Central memory CD8-positive, alpha-beta T cell (primary cell): ENCODE results near the gene TK1.

Experiments
- ATAC-seq: fragments of 150-1000 bp; cut with Tn5 transposase; replicated peaks from 2 replicates; pipeline ENCODE4 v1.10.0; 2022; ENCODE audit warnings: mild to moderate bottlenecking, moderate FRiP score, moderate number of reproducible peaks; ENCODE audit not compliant: poor library complexity, severe bottlenecking; ENCODE audit errors: extremely low read depth
- DNase-seq, 2 donors: peaks; one replicate each; pipeline ENCODE4 v3.0.0; 2021; ENCODE audit warnings: low spot score in 2 of 2
- H3K27ac Mint-ChIP-seq: one replicate; pipeline ENCODE4 v1.8.0; 2022; ENCODE audit warnings: low read depth, mild to moderate bottlenecking, moderate library complexity, mixed read lengths
- H3K27me3 Mint-ChIP-seq: one replicate; pipeline ENCODE4 v1.8.0; 2022; ENCODE audit warnings: mixed read lengths
- H3K36me3 Mint-ChIP-seq: one replicate; pipeline ENCODE4 v1.8.0; 2022; ENCODE audit warnings: mild to moderate bottlenecking, moderate library complexity, mixed read lengths; ENCODE audit not compliant: insufficient read depth
- H3K4me1 Mint-ChIP-seq: one replicate; pipeline ENCODE4 v1.8.0; 2022; ENCODE audit warnings: mixed read lengths
- H3K4me3 Mint-ChIP-seq: one replicate; pipeline ENCODE4 v1.8.0; 2022; ENCODE audit warnings: mild to moderate bottlenecking, moderate library complexity, mixed read lengths
- H3K9me3 Mint-ChIP-seq: one replicate; pipeline ENCODE4 v1.8.0; 2022; ENCODE audit warnings: mixed read lengths

Gene TK1

DNA sequence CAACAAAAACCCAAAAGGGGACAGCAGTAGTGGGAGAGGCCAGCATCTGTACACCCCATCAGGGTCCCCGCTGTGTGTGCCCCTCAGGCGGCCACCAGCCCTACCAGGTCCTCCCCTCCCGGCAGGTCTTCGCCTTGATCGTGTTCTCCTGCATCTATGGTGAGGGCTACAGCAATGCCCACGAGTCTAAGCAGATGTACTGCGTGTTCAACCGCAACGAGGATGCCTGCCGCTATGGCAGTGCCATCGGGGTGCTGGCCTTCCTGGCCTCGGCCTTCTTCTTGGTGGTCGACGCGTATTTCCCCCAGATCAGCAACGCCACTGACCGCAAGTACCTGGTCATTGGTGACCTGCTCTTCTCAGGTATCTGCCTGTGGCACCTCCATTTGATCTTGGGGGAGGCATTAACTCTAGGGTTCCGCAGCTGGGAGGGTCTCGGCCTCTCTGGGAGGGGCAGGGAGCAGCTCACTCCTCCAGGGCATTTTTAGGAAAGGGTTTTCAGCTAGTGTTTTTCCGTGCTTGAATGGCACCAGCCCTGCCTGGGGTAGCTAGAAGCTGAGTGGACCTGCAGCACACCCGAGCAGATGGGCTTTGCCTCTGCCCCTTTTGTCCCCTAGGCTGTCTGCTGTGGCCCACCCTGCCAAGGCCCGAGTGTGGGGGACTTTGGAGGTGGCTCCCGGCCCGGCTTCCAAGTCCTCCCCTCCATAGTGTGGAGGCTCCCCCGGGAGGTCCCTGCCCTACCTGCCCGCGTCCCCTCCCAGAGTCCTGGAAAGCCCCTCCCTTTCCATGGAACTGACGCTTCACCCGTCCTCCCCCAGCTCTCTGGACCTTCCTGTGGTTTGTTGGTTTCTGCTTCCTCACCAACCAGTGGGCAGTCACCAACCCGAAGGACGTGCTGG, 15.9 kb downstream of the TK1 start:
- no peak for ATAC-seq
- H3K36me3 Mint-ChIP-seq = peaks cover 20% of the 10 kb centered on the region
- no peak for DNase-seq

DNA sequence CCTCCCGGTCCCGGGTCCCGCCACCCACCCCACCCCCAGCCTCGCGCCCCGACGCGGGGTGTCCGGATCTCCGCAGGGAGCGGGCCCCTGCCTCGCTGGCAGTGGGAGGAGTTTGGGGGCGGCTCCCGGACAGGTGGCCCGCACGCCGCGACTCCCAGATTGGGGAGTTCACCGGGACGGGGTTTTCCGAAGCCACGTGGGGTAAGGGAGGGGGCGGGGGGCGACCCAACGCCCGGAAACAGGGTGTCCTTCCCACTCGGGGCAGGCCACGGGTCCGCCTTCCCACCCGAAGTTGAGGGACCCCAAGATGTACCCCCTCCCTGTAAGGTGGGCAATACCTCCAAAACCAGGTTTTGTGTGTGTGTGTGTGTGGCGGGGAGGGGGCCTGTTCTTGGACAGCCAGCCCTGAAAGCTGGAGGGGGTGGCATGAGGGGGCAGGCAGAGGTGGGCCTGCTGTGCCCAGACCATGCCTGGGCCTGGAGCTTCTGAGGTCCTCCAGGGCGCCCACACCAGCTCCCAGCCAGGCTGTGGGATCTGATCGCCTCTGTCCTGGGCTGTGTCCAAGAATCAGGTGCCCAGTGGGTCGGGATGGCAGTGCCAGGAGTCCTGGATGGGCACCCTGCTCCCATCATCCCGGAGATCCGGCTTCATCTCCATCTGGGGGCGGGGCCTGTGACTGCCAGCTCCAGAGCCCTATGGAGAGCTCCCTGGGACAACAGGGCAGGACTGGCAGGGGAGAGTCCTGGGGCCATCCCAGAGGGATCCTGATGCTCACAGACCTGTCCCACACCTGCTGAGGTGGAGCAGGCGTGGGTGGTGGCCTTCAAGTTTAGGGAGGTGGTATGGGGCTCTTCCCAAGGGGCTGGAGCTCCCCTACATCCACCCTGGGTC, 17.7 kb downstream of the TK1 start:
- no peaks in the 10 kb centered on the region for H3K27me3 Mint-ChIP-seq
- peak; percentile 28 for ATAC-seq
- peak overlapping the region; percentile 71 for H3K4me3 Mint-ChIP-seq
- peaks cover 45% of the 10 kb centered on the region for H3K4me1 Mint-ChIP-seq
- peaks cover 17% of the 10 kb centered on the region for H3K36me3 Mint-ChIP-seq
- no peaks in the 10 kb centered on the region for H3K9me3 Mint-ChIP-seq
- H3K27ac Mint-ChIP-seq = peak overlapping the region; percentile 64
- DNase-seq = no peak

More for the DNA sequence above, 15.9 kb downstream of the TK1 start:
- Mint-ChIP-seq H3K4me1 (peaks cover 47% of the 10 kb centered on the region), H3K27ac (peak overlapping the region; percentile 64), H3K9me3 (no peaks in the 10 kb centered on the region), H3K27me3 (no peaks in the 10 kb centered on the region), H3K4me3 (peak overlapping the region; percentile 71)

GRCh38 chr17:78168242-78168902, 18.5 kb downstream of the TK1 start, which contains the start of gene SYNGR2:
Gene SYNGR2, plus strand, starts transcription at chr17:78168581. Its CDS starts 36 bp downstream, at chr17:78168617.
- Mint-ChIP-seq H3K4me3 (peak within 1 kb of the TSS; percentile 71), H3K4me1 (peaks cover 37% of the 10 kb centered on the region), H3K36me3 (peaks cover 16% of the 10 kb centered on the region), H3K27me3 (no peaks in the 10 kb centered on the region), H3K9me3 (no peaks in the 10 kb centered on the region), H3K27ac (peak within 1 kb of the TSS; percentile 64)
- ATAC-seq (peak; percentile 85), DNase-seq (peak; percentile 77 to 79)

DNA sequence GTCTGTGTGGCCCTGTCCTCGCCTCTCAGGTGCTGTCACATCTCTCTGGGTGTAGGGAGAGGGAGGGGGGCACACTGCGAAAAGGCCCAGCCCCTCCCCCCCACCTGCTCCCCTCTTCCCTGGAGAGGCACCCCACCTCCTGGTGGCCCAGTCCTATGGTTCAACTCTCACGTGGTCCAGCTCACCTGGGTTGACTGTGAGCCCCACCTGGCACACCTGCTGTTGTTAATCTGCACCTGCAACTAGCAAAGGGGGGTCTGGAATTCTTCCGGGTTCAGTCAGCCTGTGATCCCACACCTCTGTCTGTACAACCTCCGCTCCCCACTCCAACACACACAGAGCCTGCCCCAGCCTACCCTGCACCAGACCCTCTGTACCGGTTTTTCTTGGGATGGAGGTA, 20.4 kb downstream of the TK1 start:
- Mint-ChIP-seq H3K4me3 (no peak overlapping the region), H3K27ac (no peak overlapping the region), H3K9me3 (no peaks in the 10 kb centered on the region), H3K27me3 (no peaks in the 10 kb centered on the region), H3K36me3 (peaks cover 13% of the 10 kb centered on the region), H3K4me1 (peaks cover 17% of the 10 kb centered on the region)
- DNase-seq (no peak), ATAC-seq (no peak)

- ATAC-seq = no peak
- no peak overlapping the region for H3K27ac Mint-ChIP-seq
- H3K36me3 Mint-ChIP-seq = peaks cover 6% of the 10 kb centered on the region
Observed at GRCh38 chr17:78164748-78165607, 21.9 kb downstream of the TK1 start.

DNA sequence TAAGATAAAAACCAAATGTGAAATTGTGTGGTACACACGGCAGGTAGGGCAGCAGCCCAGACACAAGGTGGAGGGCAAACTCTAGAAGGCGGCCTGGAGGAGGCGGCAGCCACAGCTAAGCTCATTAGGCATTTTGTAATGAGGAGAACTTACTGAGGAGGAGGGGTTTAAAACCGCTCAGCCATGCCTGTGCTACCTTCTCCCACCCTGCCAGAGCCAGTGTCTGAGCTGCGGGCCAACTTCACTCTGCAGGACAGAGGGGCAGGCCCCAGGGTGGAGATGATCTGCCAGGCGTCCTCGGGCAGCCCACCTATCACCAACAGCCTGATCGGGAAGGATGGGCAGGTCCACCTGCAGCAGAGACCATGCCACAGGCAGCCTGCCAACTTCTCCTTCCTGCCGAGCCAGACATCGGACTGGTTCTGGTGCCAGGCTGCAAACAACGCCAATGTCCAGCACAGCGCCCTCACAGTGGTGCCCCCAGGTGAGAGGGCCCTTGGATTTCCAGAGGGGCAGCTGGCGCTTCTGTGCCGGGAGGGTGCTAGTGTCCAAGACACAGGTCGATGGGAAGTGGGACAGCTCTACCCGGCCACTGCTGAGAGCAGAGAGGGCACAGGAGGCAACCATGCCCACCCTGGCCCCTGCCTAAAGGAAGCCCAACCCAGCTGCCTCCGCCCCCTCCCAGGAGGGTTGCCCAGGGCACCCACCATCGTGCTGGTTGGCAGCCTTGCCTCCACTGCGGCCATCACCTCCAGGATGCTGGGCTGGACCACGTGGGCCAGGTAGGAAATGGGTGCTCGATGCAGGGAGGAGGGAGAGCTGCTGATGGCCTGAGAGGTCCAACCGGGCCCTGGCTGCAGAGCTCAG, 22.7 kb downstream of the TK1 start:
- no peaks in the 10 kb centered on the region for H3K27me3 Mint-ChIP-seq
- ATAC-seq (no peak), DNase-seq (no peak)
- H3K9me3 Mint-ChIP-seq = no peaks in the 10 kb centered on the region
- H3K4me1 Mint-ChIP-seq = no peaks in the 10 kb centered on the region
- H3K4me3 Mint-ChIP-seq = no peak overlapping the region
- H3K27ac Mint-ChIP-seq = no peak overlapping the region
- H3K36me3 Mint-ChIP-seq = peaks cover 4% of the 10 kb centered on the region

More at GRCh38 chr17:78164748-78165607, 21.9 kb downstream of the TK1 start:
- Mint-ChIP-seq H3K27me3 (no peaks in the 10 kb centered on the region), H3K4me3 (no peak overlapping the region), H3K9me3 (no peaks in the 10 kb centered on the region), H3K4me1 (peaks cover 8% of the 10 kb centered on the region)
- no peak for DNase-seq

DNA sequence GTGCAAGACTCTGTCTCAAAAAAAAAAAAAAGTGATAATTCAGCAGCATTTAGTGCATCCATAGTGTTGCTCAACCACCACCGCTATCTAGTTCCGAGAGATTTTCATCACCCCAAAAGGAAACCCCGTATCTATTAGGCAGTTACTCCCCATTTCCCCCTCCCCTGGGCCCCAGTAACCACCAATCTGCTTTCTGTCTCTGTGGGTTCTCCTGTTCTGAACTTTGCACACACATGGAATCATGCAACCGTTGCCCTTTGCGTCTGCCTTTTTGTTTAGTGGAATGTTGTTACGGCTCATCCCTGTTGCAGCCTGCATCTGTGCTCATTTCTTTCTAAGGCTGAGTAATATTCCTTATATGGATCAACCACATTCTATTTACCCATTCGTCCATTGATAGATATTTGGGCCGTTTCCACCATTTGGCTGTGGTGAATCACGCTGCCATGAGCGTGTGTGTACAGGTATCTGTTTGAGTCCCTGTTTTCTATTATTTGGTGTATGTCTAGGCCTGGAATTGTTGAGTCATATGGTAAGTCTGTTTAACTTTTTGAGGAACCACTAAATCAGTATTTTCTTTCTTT, 27.2 kb downstream of the TK1 start:
- no peak overlapping the region for H3K27ac Mint-ChIP-seq
- no peak overlapping the region for H3K4me3 Mint-ChIP-seq
- H3K36me3 Mint-ChIP-seq = peaks cover 2% of the 10 kb centered on the region
- H3K27me3 Mint-ChIP-seq = no peaks in the 10 kb centered on the region
- no peak for ATAC-seq
- H3K4me1 Mint-ChIP-seq = no peaks in the 10 kb centered on the region
- no peaks in the 10 kb centered on the region for H3K9me3 Mint-ChIP-seq
- DNase-seq = no peak

DNA sequence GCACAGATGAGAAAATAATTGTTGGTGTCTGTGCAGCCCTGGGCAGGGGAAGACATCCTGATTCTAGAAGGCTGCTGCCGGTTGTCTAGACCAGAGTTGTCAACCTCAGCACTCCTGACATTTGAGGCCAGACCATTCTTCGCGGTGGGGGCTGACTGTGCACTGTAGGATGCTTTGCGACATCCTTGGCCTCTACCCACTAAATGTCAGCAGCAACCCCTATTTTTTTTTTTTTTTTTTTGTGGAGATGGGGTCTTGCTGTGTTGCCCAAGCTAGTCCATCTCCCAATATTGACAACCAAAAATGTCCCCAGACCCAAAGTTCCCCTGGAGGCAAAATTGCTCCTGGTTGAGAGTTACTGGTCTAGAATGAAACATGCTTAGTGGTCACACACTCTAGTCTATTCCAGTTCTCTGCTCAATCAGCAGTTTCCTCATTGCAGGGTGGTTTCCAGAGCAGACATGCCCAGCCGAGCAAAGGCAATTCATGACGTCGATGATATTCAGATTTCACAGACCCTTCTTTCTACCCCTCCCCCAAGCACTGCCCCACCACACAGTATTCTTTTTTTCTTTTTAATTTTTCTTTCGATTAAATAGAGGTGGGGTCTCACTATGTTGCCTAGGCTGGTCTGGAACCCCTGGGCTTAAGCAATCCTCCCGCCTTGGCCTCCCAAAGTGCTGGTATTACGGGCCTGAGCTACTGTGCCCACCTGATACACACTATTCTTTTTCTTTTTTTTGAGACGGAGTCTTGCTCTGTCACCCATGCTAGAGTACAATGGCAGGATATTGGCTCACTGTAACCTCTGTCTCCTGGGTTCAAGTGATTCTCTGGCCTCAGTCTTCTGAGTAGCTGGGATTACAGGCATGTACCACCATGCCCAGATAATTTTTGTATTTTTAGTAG, 31.7 kb downstream of the TK1 start:
- Mint-ChIP-seq H3K27ac (peak overlapping the region; percentile 29), H3K36me3 (peaks cover 2% of the 10 kb centered on the region), H3K9me3 (no peaks in the 10 kb centered on the region), H3K27me3 (no peaks in the 10 kb centered on the region), H3K4me1 (no peaks in the 10 kb centered on the region), H3K4me3 (no peak overlapping the region)
- no peak for DNase-seq
- peak; percentile 49 for ATAC-seq

DNA sequence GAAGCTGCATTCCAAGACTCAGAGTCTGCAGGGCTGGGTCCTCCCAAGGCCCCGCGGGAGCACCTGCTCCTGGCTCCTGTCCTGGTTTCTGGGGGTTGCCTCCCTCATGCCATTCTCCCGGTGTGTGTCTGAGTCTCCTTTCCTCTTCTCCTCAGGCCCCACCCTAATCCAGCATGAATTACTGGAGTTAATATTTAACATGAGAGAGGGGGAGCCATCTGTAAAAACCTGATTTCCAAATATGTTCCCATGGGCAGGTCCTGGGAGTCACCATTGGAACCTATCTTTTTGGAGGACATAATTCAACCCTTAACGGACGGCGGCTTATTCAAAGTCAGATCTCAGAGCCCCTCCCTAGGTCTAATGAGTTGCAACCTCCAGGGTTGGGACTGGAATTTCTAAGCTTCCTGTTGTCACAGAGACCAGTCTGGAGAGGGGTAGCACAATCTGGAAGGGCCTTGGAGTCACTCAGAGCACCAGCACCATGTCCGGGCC, 35.3 kb downstream of the TK1 start:
- no peak for ATAC-seq
- no peak overlapping the region for H3K27ac Mint-ChIP-seq
- DNase-seq = no peak
- no peaks in the 10 kb centered on the region for H3K27me3 Mint-ChIP-seq
- H3K4me3 Mint-ChIP-seq = no peak overlapping the region
- no peaks in the 10 kb centered on the region for H3K9me3 Mint-ChIP-seq
- peaks cover 2% of the 10 kb centered on the region for H3K36me3 Mint-ChIP-seq
- no peaks in the 10 kb centered on the region for H3K4me1 Mint-ChIP-seq
